K562 (cell line): Measurements from ENCODE around the gene GALNS. TPM values are rescaled to one million over a fixed set of nuclear protein-coding genes. Genes with fewer than 3 reads are reported as not detected.

Experiments
- ATAC-seq: fragments of 200-7000 bp; cut with Tn5 transposase; 3 replicates; pipeline ENCODE4 v1.9.1; 2020; ENCODE audit warnings: moderate library complexity
- BruUV-seq: library from RNA; stranded (reverse); fragments of 400-500 nt; replicated peaks from 2 replicates; lab custom pipeline; 2021; lab: Mats Ljungman, UMichigan
- CTCF ChIA-PET: fragments of 300-600 bp; formaldehyde crosslinking; extraction: SDS; loops from one replicate; lab custom pipeline; 2021; ENCODE audit warnings: low intra/inter-chr PET ratio; lab: Yijun Ruan, JAX
- POLR2A ChIA-PET: fragments of 300-600, 350-650 bp; sonication (Branson Sonifier 250); formaldehyde crosslinking; extraction: SDS; loops from one replicate; lab custom pipeline; 2021; ENCODE audit warnings: antibody characterized with exemption, inconsistent platforms; lab: Yijun Ruan, JAX
- DNase-seq, 4 experiments: peaks; one replicate each; pipeline versions ENCODE4 v3.0.0 to v3.0.0-alpha.2; 2011 to 2018; ENCODE audit warnings: low spot score in 3 of 4, mixed read lengths in 3 of 4; ENCODE audit errors: extremely low read depth in 1 of 4
- FAIRE-seq: peaks from 2 replicates; lab custom pipeline; 2011; peaks lifted over from hg19 to GRCh38; lab: Jason Lieb, UNC
- H2AFZ ChIP-seq: 2 replicates; pipeline ENCODE4 v1.6.0; 2011; ENCODE audit warnings: low read depth, low read length, control low read depth, inconsistent platforms
- H3K27ac ChIP-seq: fragments of 200-600 bp; 3 replicates; pipeline ENCODE4 v1.8.0; 2011; ENCODE audit warnings: low read depth, mild to moderate bottlenecking, control low read depth, inconsistent platforms, low read length, moderate library complexity, mixed read lengths; ENCODE audit errors: extremely low read depth
- H3K27me3 ChIP-seq, 2 experiments: fragments of 300-600 bp in 1 of 2; 2 replicates in 1 of 2; 3 replicates in 1 of 2; pipeline versions ENCODE4 v1.6.0 to v1.8.0; 2011; ENCODE audit warnings: inconsistent platforms in 2 of 2, low read length in 2 of 2, mild to moderate bottlenecking in 1 of 2, mixed read lengths in 1 of 2, moderate library complexity in 1 of 2; ENCODE audit not compliant: control insufficient read depth in 2 of 2, insufficient read depth in 2 of 2
- H3K36me3 ChIP-seq: fragments of 300-600 bp; 3 replicates; pipeline ENCODE4 v1.8.0; 2011; ENCODE audit warnings: mild to moderate bottlenecking, low read length, inconsistent platforms; ENCODE audit not compliant: control insufficient read depth, insufficient read depth
- H3K4me1 ChIP-seq, 2 experiments: fragments of 200-600 bp in 1 of 2; replicated peaks in 1 of 2; 2 replicates in 1 of 2; 3 replicates in 1 of 2; pipeline versions ENCODE4 v1.5.1 to v1.8.0; 2011; ENCODE audit warnings: inconsistent platforms in 2 of 2, low read length in 2 of 2, mild to moderate bottlenecking in 1 of 2, mixed read lengths in 1 of 2, moderate library complexity in 1 of 2; ENCODE audit not compliant: control insufficient read depth in 2 of 2, insufficient read depth in 2 of 2
- H3K4me2 ChIP-seq: 2 replicates; pipeline ENCODE4 v1.6.1; 2011; ENCODE audit warnings: low read length, control low read depth, inconsistent platforms, mixed read lengths; ENCODE audit not compliant: insufficient read depth
- H3K4me3 ChIP-seq: fragments of 200-600 bp; sonication (generic), shearing (Covaris generic); 2 replicates; pipeline ENCODE4 v1.5.1; 2016; ENCODE audit warnings: control low read depth, inconsistent platforms
- H3K79me2 ChIP-seq: fragments of 200-600 bp; 3 replicates; pipeline ENCODE4 v1.8.0; 2011; ENCODE audit warnings: low read length, inconsistent platforms; ENCODE audit not compliant: control insufficient read depth, insufficient read depth
- H3K9ac ChIP-seq, 2 experiments: 2 replicates each; pipeline versions ENCODE4 v1.6.0 to v1.6.1; 2011; ENCODE audit warnings: low read depth in 2 of 2, low read length in 2 of 2, control low read depth in 1 of 2, inconsistent platforms in 1 of 2, mild to moderate bottlenecking in 1 of 2, mixed read lengths in 1 of 2; ENCODE audit not compliant: insufficient read depth in 1 of 2
- H3K9me1 ChIP-seq: one replicate; pipeline ENCODE4 v1.6.0; 2011; ENCODE audit warnings: inconsistent platforms, mild to moderate bottlenecking, low read length, moderate library complexity; ENCODE audit not compliant: control insufficient read depth, insufficient read depth
- H3K9me3 ChIP-seq: replicated peaks from 2 replicates; pipeline ENCODE4 v1.5.1; 2011; ENCODE audit warnings: low read depth, low read length, inconsistent platforms; ENCODE audit not compliant: control insufficient read depth, insufficient read depth
- H4K20me1 ChIP-seq: replicated peaks from 2 replicates; pipeline ENCODE4 v1.6.1; 2011; ENCODE audit warnings: low read length, inconsistent platforms, mixed read lengths; ENCODE audit not compliant: control insufficient read depth, insufficient read depth
- ETV5 ChIP-seq: sonication (generic); formaldehyde crosslinking; IDR thresholded peaks from 2 replicates; pipeline ENCODE4 v1.4.0; 2020; ENCODE audit warnings: low read depth, mild to moderate bottlenecking, missing genetic modification reagents
- HDAC2 ChIP-seq: fragments of 450-650 bp; IDR thresholded peaks from 2 replicates; pipeline ENCODE4 v1.6.1; 2016; ENCODE audit warnings: mild to moderate bottlenecking
- HNRNPL ChIP-seq: fragments of 200-400 bp; formaldehyde crosslinking; IDR thresholded peaks from 2 replicates; pipeline ENCODE4 v1.6.1; 2017; ENCODE audit warnings: low read depth, mild to moderate bottlenecking, low read length
- IRF2 ChIP-seq: sonication (generic); formaldehyde crosslinking; IDR thresholded peaks from 2 replicates; pipeline ENCODE4 v1.8.1; 2022; ENCODE audit warnings: mild to moderate bottlenecking, missing genetic modification reagents
- LEF1 ChIP-seq: fragments of 450-650 bp; IDR thresholded peaks from 2 replicates; pipeline ENCODE4 v1.6.1; 2016; ENCODE audit warnings: mild to moderate bottlenecking
- PHF21A ChIP-seq: fragments of 450-650 bp; IDR thresholded peaks from 2 replicates; pipeline ENCODE4 v1.6.1; 2017; ENCODE audit warnings: low read depth, borderline replicate concordance
- POLR2AphosphoS2 ChIP-seq: IDR thresholded peaks from 2 replicates; pipeline ENCODE4 v1.6.1; 2012; ENCODE audit warnings: low read length, improper control_type of control experiment
- RNF2 ChIP-seq: sonication (generic); IDR thresholded peaks from 2 replicates; pipeline ENCODE4 v1.6.1; 2016
- SAFB2 ChIP-seq: fragments of 200-400 bp; formaldehyde crosslinking; IDR thresholded peaks from 2 replicates; pipeline ENCODE4 v1.6.1; 2018; ENCODE audit warnings: borderline replicate concordance, low read length, low read depth, moderate library complexity; ENCODE audit not compliant: severe bottlenecking
- XRCC3 ChIP-seq: fragments of 450-650 bp; IDR thresholded peaks from 2 replicates; pipeline ENCODE4 v1.6.1; 2017; ENCODE audit warnings: mild to moderate bottlenecking, moderate library complexity
- ZBTB17 ChIP-seq: fragments of 450-650 bp; formaldehyde crosslinking; IDR thresholded peaks from 2 replicates; pipeline ENCODE4 v1.4.0; 2020; ENCODE audit warnings: mild to moderate bottlenecking
- ZNF431 ChIP-seq: sonication (generic); formaldehyde crosslinking; IDR thresholded peaks from 2 replicates; pipeline ENCODE4 v1.8.0; 2022; ENCODE audit warnings: mild to moderate bottlenecking, missing genetic modification reagents
- ZNF436 ChIP-seq: fragments of 250-450, 450-650 bp; sonication (Bioruptor Pico); formaldehyde crosslinking; IDR thresholded peaks from 2 replicates; pipeline ENCODE4 v1.7.0; 2020; ENCODE audit warnings: mild to moderate bottlenecking
- ZNF695 ChIP-seq: fragments of 450-650 bp; formaldehyde crosslinking; IDR thresholded peaks from 2 replicates; pipeline ENCODE4 v1.4.0; 2020; ENCODE audit warnings: mild to moderate bottlenecking, moderate library complexity
- ZNF75A ChIP-seq: fragments of 450-650 bp; formaldehyde crosslinking; IDR thresholded peaks from 2 replicates; pipeline ENCODE4 v1.4.0; 2020; ENCODE audit warnings: mild to moderate bottlenecking
- WGBS: fragments of 100-300 bp; shearing (Covaris generic); methylation state at CpG from one replicate; pipeline ENCODE4 v1.1.6; 2016; ENCODE audit warnings: low coverage, mixed read lengths; ENCODE audit not compliant: insufficient coverage; ENCODE audit errors: missing lambda C conversion rate; 5-methylcytosine and 5-hydroxymethylcytosine counted together
- in situ Hi-C: fragments of 300-500 bp; cut with MboI; formaldehyde crosslinking; loops from 4 replicates; pipeline ENCODE4 v1.15.0; 2018; ENCODE audit warnings: inconsistent platforms, mixed read lengths
- intact Hi-C: fragments of 100-400 bp; cut with micrococcal nuclease; formaldehyde crosslinking; loops from 2 replicates; pipeline ENCODE4 v1.14.2; 2022
- polyA plus RNA-seq, 8 experiments: library from polyadenylated mRNA; depleted of rRNA in 4 of 8; stranded (reverse) in 5 of 8; unstranded in 3 of 8; fragments of >200 nt; fragmentation: Nextera tagmentation in 2 of 8; fragmentation: Illumina TruSeq in 1 of 8; extraction: Ambion mirVana in 2 of 8; extraction: Trizol in 1 of 8; gene quantifications; 2 replicates each; pipeline versions ENCODE4 v1.2.1 to v1.2.3, GENCODE V29; 2011 to 2014; ENCODE audit warnings: inconsistent platforms in 1 of 8, missing spikeins in 1 of 8
- total RNA-seq, 7 experiments: library from RNA; depleted of rRNA in 6 of 7; stranded (reverse); fragments of >200 nt in 6 of 7; fragmentation: Illumina TruSeq in 2 of 7; extraction: Trizol in 2 of 7; gene quantifications; 2 replicates each; pipeline versions ENCODE4 v1.2.1 to v1.2.3, GENCODE V29; 2011 to 2021; ENCODE audit warnings: low replicate concordance in 1 of 7
- TF ChIP-seq, protein P1 (sequence below): fragments of 450-650 bp; formaldehyde crosslinking; IDR thresholded peaks from 2 replicates; pipeline ENCODE4 v1.4.0; 2022; ENCODE audit warnings: missing genetic modification characterization
- TF ChIP-seq, protein P2 (sequence below): fragments of 450-650 bp; IDR thresholded peaks from 2 replicates; pipeline ENCODE4 v1.6.1; 2017; ENCODE audit warnings: antibody characterized with exemption, mild to moderate bottlenecking
- TF ChIP-seq, protein P3 (sequence below): sonication (generic); formaldehyde crosslinking; IDR thresholded peaks from 2 replicates; pipeline ENCODE4 v1.8.1; 2023; ENCODE audit warnings: mild to moderate bottlenecking, missing genetic modification reagents

Gene GALNS
- total and polyA plus RNA-seq, 9 of the 15 experiments (the other 6 are each of a cell fraction or from before 2014, with no cell fraction given): 0.38 to 13.2 (median 4.3) TPM

DNA sequence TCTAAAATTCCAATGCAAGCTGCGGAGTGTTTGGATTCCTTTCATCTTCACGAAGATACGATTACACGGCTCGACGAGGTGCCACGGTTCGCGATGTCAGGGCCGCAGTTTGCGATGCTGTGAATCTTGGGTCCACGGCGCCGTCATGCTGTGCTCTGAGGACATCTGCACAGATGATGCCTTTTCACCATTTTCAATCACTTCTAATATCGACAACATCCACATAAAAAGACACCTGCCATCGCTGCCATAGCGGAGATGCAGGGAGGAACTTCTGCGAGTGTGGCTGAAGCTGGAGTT is 38.2 kb downstream of the GALNS start:
- Histone ChIP-seq H3K27me3 (no peaks in the 10 kb centered on the region), H3K9me1 (no peaks in the 10 kb centered on the region), H3K79me2 (no peaks in the 10 kb centered on the region), H3K9me3 (no peaks in the 10 kb centered on the region), H2AFZ (no peak overlapping the region), H3K4me3 (no peak overlapping the region), H3K4me1 (peaks cover 0 to 50% of the 10 kb centered on the region in 2 experiments; a peak in 3 of 5 replicates), H3K27ac (no peak overlapping the region), H3K36me3 (no peaks in the 10 kb centered on the region), H4K20me1 (no peaks in the 10 kb centered on the region), H3K4me2 (no peak overlapping the region), H3K9ac (peak overlapping the region in 1 of 2 experiments; percentile 64; a peak in 2 of 4 replicates)
- no peak for ATAC-seq
- 89% methylated on average over 18 of the region's 18 CpGs for WGBS
- BruUV-seq: no TSS peak
- POLR2A ChIA-PET: interaction anchor here (0.9 to 1.2 kb wide), 2 partner anchors 8 to 38 kb away, joined by 3 to 5 read pairs; partner anchors contain the start of genes GALNS and TRAPPC2L
- no peak for TF ChIP-seq HNRNPL
- no peak for TF ChIP-seq IRF2 (CRISPR knock-in tag)
- no peak for TF ChIP-seq LEF1
- TF ChIP-seq HDAC2: no peak
- no peak for TF ChIP-seq ZNF431 (CRISPR knock-in tag)
- TF ChIP-seq ZNF695 (CRISPR knock-in tag): no peak
- no peak for TF ChIP-seq ZNF436 (CRISPR knock-in tag)
- TF ChIP-seq ZNF75A: no peak
- TF ChIP-seq, protein P1, sequence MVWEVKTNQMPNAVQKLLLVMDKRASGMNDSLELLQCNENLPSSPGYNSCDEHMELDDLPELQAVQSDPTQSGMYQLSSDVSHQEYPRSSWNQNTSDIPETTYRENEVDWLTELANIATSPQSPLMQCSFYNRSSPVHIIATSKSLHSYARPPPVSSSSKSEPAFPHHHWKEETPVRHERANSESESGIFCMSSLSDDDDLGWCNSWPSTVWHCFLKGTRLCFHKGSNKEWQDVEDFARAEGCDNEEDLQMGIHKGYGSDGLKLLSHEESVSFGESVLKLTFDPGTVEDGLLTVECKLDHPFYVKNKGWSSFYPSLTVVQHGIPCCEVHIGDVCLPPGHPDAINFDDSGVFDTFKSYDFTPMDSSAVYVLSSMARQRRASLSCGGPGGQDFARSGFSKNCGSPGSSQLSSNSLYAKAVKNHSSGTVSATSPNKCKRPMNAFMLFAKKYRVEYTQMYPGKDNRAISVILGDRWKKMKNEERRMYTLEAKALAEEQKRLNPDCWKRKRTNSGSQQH (CRISPR knock-in tag): no peak
- no peak for TF ChIP-seq POLR2AphosphoS2
- TF ChIP-seq SAFB2: no peak
- TF ChIP-seq, protein P2, sequence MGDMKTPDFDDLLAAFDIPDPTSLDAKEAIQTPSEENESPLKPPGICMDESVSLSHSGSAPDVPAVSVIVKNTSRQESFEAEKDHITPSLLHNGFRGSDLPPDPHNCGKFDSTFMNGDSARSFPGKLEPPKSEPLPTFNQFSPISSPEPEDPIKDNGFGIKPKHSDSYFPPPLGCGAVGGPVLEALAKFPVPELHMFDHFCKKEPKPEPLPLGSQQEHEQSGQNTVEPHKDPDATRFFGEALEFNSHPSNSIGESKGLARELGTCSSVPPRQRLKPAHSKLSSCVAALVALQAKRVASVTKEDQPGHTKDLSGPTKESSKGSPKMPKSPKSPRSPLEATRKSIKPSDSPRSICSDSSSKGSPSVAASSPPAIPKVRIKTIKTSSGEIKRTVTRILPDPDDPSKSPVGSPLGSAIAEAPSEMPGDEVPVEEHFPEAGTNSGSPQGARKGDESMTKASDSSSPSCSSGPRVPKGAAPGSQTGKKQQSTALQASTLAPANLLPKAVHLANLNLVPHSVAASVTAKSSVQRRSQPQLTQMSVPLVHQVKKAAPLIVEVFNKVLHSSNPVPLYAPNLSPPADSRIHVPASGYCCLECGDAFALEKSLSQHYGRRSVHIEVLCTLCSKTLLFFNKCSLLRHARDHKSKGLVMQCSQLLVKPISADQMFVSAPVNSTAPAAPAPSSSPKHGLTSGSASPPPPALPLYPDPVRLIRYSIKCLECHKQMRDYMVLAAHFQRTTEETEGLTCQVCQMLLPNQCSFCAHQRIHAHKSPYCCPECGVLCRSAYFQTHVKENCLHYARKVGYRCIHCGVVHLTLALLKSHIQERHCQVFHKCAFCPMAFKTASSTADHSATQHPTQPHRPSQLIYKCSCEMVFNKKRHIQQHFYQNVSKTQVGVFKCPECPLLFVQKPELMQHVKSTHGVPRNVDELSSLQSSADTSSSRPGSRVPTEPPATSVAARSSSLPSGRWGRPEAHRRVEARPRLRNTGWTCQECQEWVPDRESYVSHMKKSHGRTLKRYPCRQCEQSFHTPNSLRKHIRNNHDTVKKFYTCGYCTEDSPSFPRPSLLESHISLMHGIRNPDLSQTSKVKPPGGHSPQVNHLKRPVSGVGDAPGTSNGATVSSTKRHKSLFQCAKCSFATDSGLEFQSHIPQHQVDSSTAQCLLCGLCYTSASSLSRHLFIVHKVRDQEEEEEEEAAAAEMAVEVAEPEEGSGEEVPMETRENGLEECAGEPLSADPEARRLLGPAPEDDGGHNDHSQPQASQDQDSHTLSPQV: no peak
- TF ChIP-seq, protein P3, sequence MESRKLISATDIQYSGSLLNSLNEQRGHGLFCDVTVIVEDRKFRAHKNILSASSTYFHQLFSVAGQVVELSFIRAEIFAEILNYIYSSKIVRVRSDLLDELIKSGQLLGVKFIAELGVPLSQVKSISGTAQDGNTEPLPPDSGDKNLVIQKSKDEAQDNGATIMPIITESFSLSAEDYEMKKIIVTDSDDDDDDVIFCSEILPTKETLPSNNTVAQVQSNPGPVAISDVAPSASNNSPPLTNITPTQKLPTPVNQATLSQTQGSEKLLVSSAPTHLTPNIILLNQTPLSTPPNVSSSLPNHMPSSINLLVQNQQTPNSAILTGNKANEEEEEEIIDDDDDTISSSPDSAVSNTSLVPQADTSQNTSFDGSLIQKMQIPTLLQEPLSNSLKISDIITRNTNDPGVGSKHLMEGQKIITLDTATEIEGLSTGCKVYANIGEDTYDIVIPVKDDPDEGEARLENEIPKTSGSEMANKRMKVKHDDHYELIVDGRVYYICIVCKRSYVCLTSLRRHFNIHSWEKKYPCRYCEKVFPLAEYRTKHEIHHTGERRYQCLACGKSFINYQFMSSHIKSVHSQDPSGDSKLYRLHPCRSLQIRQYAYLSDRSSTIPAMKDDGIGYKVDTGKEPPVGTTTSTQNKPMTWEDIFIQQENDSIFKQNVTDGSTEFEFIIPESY (CRISPR knock-in tag): no peak
- TF ChIP-seq RNF2: no peak
- TF ChIP-seq XRCC3: no peak
- TF ChIP-seq PHF21A: no peak
- no peak for TF ChIP-seq ETV5 (CRISPR knock-in tag)
- no peak for TF ChIP-seq ZBTB17 (CRISPR knock-in tag)
- in situ Hi-C loops: loop anchor here (10.0 kb wide), 1 partner anchor 396 kb away; the partner anchor contains the start of gene ZNF778
- no peak for FAIRE-seq
- DNase-seq: no peak
- intact Hi-C loops: loop anchor here (10.0 kb wide), 1 partner anchor 186 kb away; no protein-coding TSS in a partner anchor
- CTCF ChIA-PET: no interaction called here
